Right lung (tissue), 10 donors: ENCODE measurements around the gene CHCHD2. TPM values are rescaled to one million over a fixed set of nuclear protein-coding genes. Genes with fewer than 3 reads are reported as not detected.
"Not testable (repeated sequence)": the region's sequence is repeated elsewhere in the genome, so short reads cannot be mapped to it uniquely, and the experiment has no call there.

Source experiments
- DNase-seq, 2 donors: peaks; one replicate each; pipeline ENCODE4 v3.0.0-alpha.2; 2013
- long read RNA-seq, 8 donors: transcript quantifications; one replicate each; lab custom pipeline, GENCODE V29; 2026
- polyA plus RNA-seq, 5 donors: library from polyadenylated mRNA; unstranded; fragments of 120-200 nt; gene quantifications; one replicate each; pipeline versions ENCODE4 v1.2.1 to v1.2.3, GENCODE V29; 2013; ENCODE audit warnings: inconsistent platforms in 1 of 5, low replicate concordance in 1 of 5; ENCODE audit not compliant: insufficient read length in 5 of 5, insufficient read depth in 1 of 5

Gene CHCHD2
- 100 to 1,000 TPM; 199 to 297 (median 229) TPM for polyA plus RNA-seq
- long read RNA-seq, donor 1, transcript CHCHD2-201 (4 exons, 901 nt), result major isoform, 371 of 539 reads
- long read RNA-seq, donor 1, transcript CHCHD2-202 (3 exons, 694 nt), result minor isoform, 16 of 539 reads
- long read RNA-seq, donor 1, partial matches to known transcripts, result 139 of 539 reads
- long read RNA-seq, donor 1, other reads (novel, unspliced or antisense), result 13 of 539 reads
- long read RNA-seq, donor 2, transcript CHCHD2-201 (4 exons, 901 nt), result major isoform, 213 of 286 reads
- long read RNA-seq, donor 2, partial matches to known transcripts, result 60 of 286 reads
- long read RNA-seq, donor 2, other reads (novel, unspliced or antisense), result 10 of 286 reads
- long read RNA-seq, donor 3, transcript CHCHD2-202 (3 exons, 694 nt), result minor isoform, 14 of 401 reads
- long read RNA-seq, donor 3, transcript CHCHD2-201 (4 exons, 901 nt), result major isoform, 266 of 401 reads
- long read RNA-seq, donor 3, partial matches to known transcripts, result 107 of 401 reads
- long read RNA-seq, donor 3, other reads (novel, unspliced or antisense), result 14 of 401 reads
- long read RNA-seq, donor 4, transcript CHCHD2-201 (4 exons, 901 nt), result major isoform, 155 of 280 reads
- long read RNA-seq, donor 4, transcript CHCHD2-202 (3 exons, 694 nt), result minor isoform, 10 of 280 reads
- long read RNA-seq, donor 4, partial matches to known transcripts, result 107 of 280 reads
- long read RNA-seq, donor 4, other reads (novel, unspliced or antisense), result 8 of 280 reads
- long read RNA-seq, donor 5, transcript CHCHD2-202 (3 exons, 694 nt), result minor isoform, 19 of 573 reads
- long read RNA-seq, donor 5, transcript CHCHD2-201 (4 exons, 901 nt), result major isoform, 393 of 573 reads
- long read RNA-seq, donor 5, partial matches to known transcripts, result 142 of 573 reads
- long read RNA-seq, donor 5, other reads (novel, unspliced or antisense), result 19 of 573 reads
- long read RNA-seq, donor 6, transcript CHCHD2-201 (4 exons, 901 nt), result major isoform, 350 of 469 reads
- long read RNA-seq, donor 6, transcript CHCHD2-202 (3 exons, 694 nt), result minor isoform, 21 of 469 reads
- long read RNA-seq, donor 6, partial matches to known transcripts, result 90 of 469 reads
- long read RNA-seq, donor 6, other reads (novel, unspliced or antisense), result 8 of 469 reads
- long read RNA-seq, donor 7, transcript CHCHD2-201 (4 exons, 901 nt), result major isoform, 146 of 203 reads
- long read RNA-seq, donor 7, partial matches to known transcripts, result 53 of 203 reads
- long read RNA-seq, donor 7, other reads (novel, unspliced or antisense), result 0 of 203 reads
- long read RNA-seq, donor 8, transcript CHCHD2-202 (3 exons, 694 nt), result minor isoform, 7 of 181 reads
- long read RNA-seq, donor 8, transcript CHCHD2-201 (4 exons, 901 nt), result major isoform, 119 of 181 reads
- long read RNA-seq, donor 8, partial matches to known transcripts, result 48 of 181 reads
- long read RNA-seq, donor 8, other reads (novel, unspliced or antisense), result 7 of 181 reads

- DNase-seq, result peak; percentile 95 to 97
These were observed at the start of gene CHCHD2 for GRCh38 chr7:56106108-56107073. Gene CHCHD2 (minus strand): TSS chr7:56106476. CDS start chr7:56106413, 63 bp downstream.

- not testable (repeated sequence) for DNase-seq
These were observed 24.8 kb upstream of the CHCHD2 start for GRCh38 chr7:56131062-56131461.

GRCh38 chr7:56127241-56127975 lies 21.1 kb upstream of the CHCHD2 start:
- DNase-seq, result no peak

- DNase-seq, result no peak
These were observed 19.6 kb upstream of the CHCHD2 start for GRCh38 chr7:56125831-56126230.

GRCh38 chr7:56124981-56125380 lies 18.7 kb upstream of the CHCHD2 start:
- no peak for DNase-seq

GRCh38 chr7:56121440-56121839 lies 15.2 kb upstream of the CHCHD2 start:
- no peak for DNase-seq

GRCh38 chr7:56115852-56116538 lies 9.7 kb upstream of the CHCHD2 start, which contains the start of gene NUPR2:
Gene NUPR2 (minus strand): TSS chr7:56116417. CDS start chr7:56116314, 103 bp downstream.
- DNase-seq, result peak in 1 of 2 donors; percentile 34

GRCh38 chr7:56112244-56112643 lies 6.0 kb upstream of the CHCHD2 start:
- not testable (repeated sequence) for DNase-seq

GRCh38 chr7:56110611-56111010 lies 4.3 kb upstream of the CHCHD2 start:
- no peak for DNase-seq

- DNase-seq, result no peak
These were observed 1.6 kb upstream of the CHCHD2 start for GRCh38 chr7:56107954-56108258.

- DNase-seq, result no peak
These were observed 768 bp downstream of the CHCHD2 start for GRCh38 chr7:56105508-56105907.

- not testable (repeated sequence) for DNase-seq
These were observed 2.1 kb downstream of the CHCHD2 start for GRCh38 chr7:56104138-56104537.

- no peak for DNase-seq
These were observed 6.6 kb downstream of the CHCHD2 start for GRCh38 chr7:56099653-56100052.

- DNase-seq, result not testable (repeated sequence)
These were observed 7.9 kb downstream of the CHCHD2 start for GRCh38 chr7:56098187-56099008.

- no peak for DNase-seq
These were observed 8.6 kb downstream of the CHCHD2 start for GRCh38 chr7:56097700-56098099.

- peak; percentile 89 to 92 for DNase-seq
These were observed 13.3 kb downstream of the CHCHD2 start, which contains the start of gene PHKG1 for GRCh38 chr7:56092789-56093531. Gene PHKG1 (minus strand): TSS chr7:56092952. CDS start chr7:56088941, 4,011 bp downstream.

GRCh38 chr7:56092388-56092787 lies 13.9 kb downstream of the CHCHD2 start:
- DNase-seq, result not testable (repeated sequence)
